NB4 (cell line): ENCODE measurements around the gene FNIP2.

ENCODE experiments used
- POLR2A ChIP-seq: IDR thresholded peaks from 2 replicates; pipeline ENCODE4 v1.6.1; 2011; ENCODE audit warnings: mild to moderate bottlenecking; ENCODE audit not compliant: insufficient read length; ENCODE audit errors: extremely low read depth
- TF ChIP-seq, protein P1 (sequence below): IDR thresholded peaks from one replicate; pipeline ENCODE4 v1.5.1; 2012; ENCODE audit warnings: low read depth, low read length

GRCh38 chr4:158827543-158827981 is 58.7 kb downstream of the FNIP2 start:
- no peak for TF ChIP-seq POLR2A
- TF ChIP-seq, protein P1, sequence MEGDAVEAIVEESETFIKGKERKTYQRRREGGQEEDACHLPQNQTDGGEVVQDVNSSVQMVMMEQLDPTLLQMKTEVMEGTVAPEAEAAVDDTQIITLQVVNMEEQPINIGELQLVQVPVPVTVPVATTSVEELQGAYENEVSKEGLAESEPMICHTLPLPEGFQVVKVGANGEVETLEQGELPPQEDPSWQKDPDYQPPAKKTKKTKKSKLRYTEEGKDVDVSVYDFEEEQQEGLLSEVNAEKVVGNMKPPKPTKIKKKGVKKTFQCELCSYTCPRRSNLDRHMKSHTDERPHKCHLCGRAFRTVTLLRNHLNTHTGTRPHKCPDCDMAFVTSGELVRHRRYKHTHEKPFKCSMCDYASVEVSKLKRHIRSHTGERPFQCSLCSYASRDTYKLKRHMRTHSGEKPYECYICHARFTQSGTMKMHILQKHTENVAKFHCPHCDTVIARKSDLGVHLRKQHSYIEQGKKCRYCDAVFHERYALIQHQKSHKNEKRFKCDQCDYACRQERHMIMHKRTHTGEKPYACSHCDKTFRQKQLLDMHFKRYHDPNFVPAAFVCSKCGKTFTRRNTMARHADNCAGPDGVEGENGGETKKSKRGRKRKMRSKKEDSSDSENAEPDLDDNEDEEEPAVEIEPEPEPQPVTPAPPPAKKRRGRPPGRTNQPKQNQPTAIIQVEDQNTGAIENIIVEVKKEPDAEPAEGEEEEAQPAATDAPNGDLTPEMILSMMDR = no peak
